PC-3 (cell line): Measurements from ENCODE around the gene PVALEF. TPM values are rescaled to one million over a fixed set of nuclear protein-coding genes. Genes with fewer than 3 reads are reported as not detected.
"Not testable (repeated sequence)": the region's sequence is repeated elsewhere in the genome, so short reads cannot be mapped to it uniquely, and the experiment has no call there.

Experiments used
- ATAC-seq: fragments of 200-7000 bp; cut with Tn5 transposase; 2 replicates; pipeline ENCODE4 v1.9.1; 2020; ENCODE audit warnings: mild to moderate bottlenecking, moderate library complexity
- BruUV-seq: library from RNA; stranded (reverse); fragments of 400-500 nt; replicated peaks from 2 replicates; lab custom pipeline; 2021; lab: Mats Ljungman, UMichigan
- CTCF ChIA-PET: fragments of 300-600 bp; sonication (Branson Sonifier 250); formaldehyde crosslinking; loops from one replicate; lab custom pipeline; 2022; ENCODE audit warnings: antibody characterized with exemption; lab: Charles Lee
- POLR2A ChIA-PET: fragments of 300-600 bp; sonication (Branson Sonifier 250); formaldehyde crosslinking; loops from one replicate; lab custom pipeline; 2022; ENCODE audit warnings: antibody characterized with exemption; ENCODE audit not compliant: unreplicated experiment; lab: Charles Lee
- DNase-seq: peaks from one replicate; pipeline ENCODE4 v3.0.0-alpha.2; 2015
- H2AFZ ChIP-seq: fragments of 300-600 bp; sonication (generic); 2 replicates; pipeline ENCODE4 v1.6.0; 2016; ENCODE audit warnings: antibody characterized with exemption, low read length
- H3F3A ChIP-seq: fragments of 300-600 bp; sonication (generic); one replicate; pipeline ENCODE4 v1.6.0; 2017; ENCODE audit warnings: antibody characterized with exemption, low read length, control low read depth, mild to moderate bottlenecking; ENCODE audit not compliant: unreplicated experiment
- H3K27ac ChIP-seq: fragments of 300-600 bp; sonication (generic); 2 replicates; pipeline ENCODE4 v1.5.1; 2016; ENCODE audit warnings: mild to moderate bottlenecking, low read length
- H3K27me3 ChIP-seq: fragments of 300-600 bp; sonication (generic); 2 replicates; pipeline ENCODE4 v1.6.1; 2016; ENCODE audit warnings: low read length, mixed read lengths
- H3K36me3 ChIP-seq: fragments of 300-600 bp; sonication (generic); 2 replicates; pipeline ENCODE4 v1.6.1; 2016; ENCODE audit warnings: low read depth, mixed run types, low read length, mixed read lengths
- H3K4me1 ChIP-seq: fragments of 300-600 bp; sonication (generic); 2 replicates; pipeline ENCODE4 v1.5.1; 2016; ENCODE audit warnings: low read length; ENCODE audit not compliant: insufficient read depth
- H3K4me2 ChIP-seq: fragments of 300-600 bp; sonication (generic); 2 replicates; pipeline ENCODE4 v1.6.0; 2016; ENCODE audit warnings: low read length
- H3K4me3 ChIP-seq: fragments of 300-600 bp; sonication (generic); 2 replicates; pipeline ENCODE4 v1.5.1; 2016; ENCODE audit warnings: mild to moderate bottlenecking, low read length, mixed read lengths
- H3K79me2 ChIP-seq: fragments of 300-600 bp; sonication (generic); 2 replicates; pipeline ENCODE4 v1.6.1; 2017; ENCODE audit warnings: low read length, mixed read lengths
- H3K9ac ChIP-seq: fragments of 300-600 bp; sonication (generic); 2 replicates; pipeline ENCODE4 v1.6.0; 2016; ENCODE audit warnings: mild to moderate bottlenecking, low read length
- H3K9me2 ChIP-seq: fragments of 300-600 bp; sonication (generic); replicated peaks from 2 replicates; pipeline ENCODE4 v1.6.1; 2016; ENCODE audit warnings: mixed run types, low read length, mixed read lengths
- H3K9me3 ChIP-seq: fragments of 300-600 bp; sonication (generic); 2 replicates; pipeline ENCODE4 v1.6.1; 2016; ENCODE audit warnings: low read length, mixed read lengths
- H4K20me1 ChIP-seq: fragments of 300-600 bp; sonication (generic); 2 replicates; pipeline ENCODE4 v1.6.1; 2016; ENCODE audit warnings: low read length, mixed read lengths
- EZH2 ChIP-seq: fragments of 300-600 bp; sonication (generic); IDR thresholded peaks from one replicate; pipeline ENCODE4 v1.6.1; 2017; ENCODE audit warnings: antibody characterized with exemption, mild to moderate bottlenecking, low read length; ENCODE audit not compliant: unreplicated experiment
- EZH2phosphoT487 ChIP-seq: fragments of 300-600 bp; sonication (generic); IDR thresholded peaks from 2 replicates; pipeline ENCODE4 v1.6.1; 2018; ENCODE audit warnings: mild to moderate bottlenecking, antibody characterized with exemption, low read length, borderline replicate concordance
- intact Hi-C: fragments of 100-400 bp; cut with micrococcal nuclease; formaldehyde crosslinking; loops from 2 replicates; pipeline ENCODE4 v1.9.0; 2023
- total RNA-seq: library from RNA; depleted of rRNA; stranded (reverse); fragments of >200 nt; gene quantifications from 2 replicates; pipeline ENCODE4 v1.2.3, GENCODE V29; 2014
- TF ChIP-seq, protein P1 (sequence below): fragments of 300-600 bp; sonication (generic); conservative IDR thresholded peaks from 2 replicates; pipeline ENCODE4 v1.5.1; 2017; ENCODE audit warnings: antibody characterized with exemption, low read depth, mild to moderate bottlenecking, low read length

PVALEF gene
- total RNA-seq, 1 experiment from 2014 or later: not detected

- H4K20me1 ChIP-seq: no peaks in the 10 kb centered on the region
- ATAC-seq: peak; percentile 98
- H3K27ac ChIP-seq: no peak within 1 kb of the TSS; the same call in 1 of the 2 replicates
- H2AFZ ChIP-seq: peak within 1 kb of the TSS; percentile 96
- H3K36me3 ChIP-seq: no peaks in the 10 kb centered on the region
- DNase-seq: peak; percentile 98
- H3K4me3 ChIP-seq: peak within 1 kb of the TSS; percentile 91
- H3K27me3 ChIP-seq: no peaks in the 10 kb centered on the region
- intact Hi-C loops: loop anchor here (1.0 kb wide), 2 partner anchors 15 to 104 kb away; no protein-coding TSS in a partner anchor
- BruUV-seq: no TSS peak
- peaks cover 19% of the 10 kb centered on the region for H3K4me1 ChIP-seq
- ChIA-PET CTCF (interaction anchor here (0.6 to 1.0 kb wide), 3 partner anchors 15 to 137 kb away, joined by 3 to 4 read pairs (median 3); no protein-coding TSS in a partner anchor), POLR2A (interaction anchor here (0.5 to 0.6 kb wide), 2 partner anchors 16 to 211 kb away, joined by 3 to 8 read pairs; partner anchors contain the start of genes NDUFAF8 and TEPSIN)
- H3K9ac ChIP-seq: peak within 1 kb of the TSS; percentile 83
- H3K9me2 ChIP-seq: no peaks in the 10 kb centered on the region
- 0 out of 2 replicates have a peak, but pooled peaks cover 3% of the 10 kb centered on the region for H3K9me3 ChIP-seq
- peaks cover 19% of the 10 kb centered on the region for H3K79me2 ChIP-seq
- H3F3A ChIP-seq: no peaks in the 10 kb centered on the region
- peak within 1 kb of the TSS; percentile 98 for H3K4me2 ChIP-seq
- TF ChIP-seq EZH2phosphoT487 (no peak), EZH2 (no peak)
- TF ChIP-seq, protein P1, sequence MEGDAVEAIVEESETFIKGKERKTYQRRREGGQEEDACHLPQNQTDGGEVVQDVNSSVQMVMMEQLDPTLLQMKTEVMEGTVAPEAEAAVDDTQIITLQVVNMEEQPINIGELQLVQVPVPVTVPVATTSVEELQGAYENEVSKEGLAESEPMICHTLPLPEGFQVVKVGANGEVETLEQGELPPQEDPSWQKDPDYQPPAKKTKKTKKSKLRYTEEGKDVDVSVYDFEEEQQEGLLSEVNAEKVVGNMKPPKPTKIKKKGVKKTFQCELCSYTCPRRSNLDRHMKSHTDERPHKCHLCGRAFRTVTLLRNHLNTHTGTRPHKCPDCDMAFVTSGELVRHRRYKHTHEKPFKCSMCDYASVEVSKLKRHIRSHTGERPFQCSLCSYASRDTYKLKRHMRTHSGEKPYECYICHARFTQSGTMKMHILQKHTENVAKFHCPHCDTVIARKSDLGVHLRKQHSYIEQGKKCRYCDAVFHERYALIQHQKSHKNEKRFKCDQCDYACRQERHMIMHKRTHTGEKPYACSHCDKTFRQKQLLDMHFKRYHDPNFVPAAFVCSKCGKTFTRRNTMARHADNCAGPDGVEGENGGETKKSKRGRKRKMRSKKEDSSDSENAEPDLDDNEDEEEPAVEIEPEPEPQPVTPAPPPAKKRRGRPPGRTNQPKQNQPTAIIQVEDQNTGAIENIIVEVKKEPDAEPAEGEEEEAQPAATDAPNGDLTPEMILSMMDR: no peak
Measured at GRCh38 chr17:81222906-81223761, 57.8 kb downstream of the PVALEF start, which contains the start of gene CEP131. CEP131 (minus strand) TSS chr17:81222965; CDS start chr17:81220056, 2,909 bp downstream.

- H3K79me2 ChIP-seq: peaks cover 19% of the 10 kb centered on the region
- H3K36me3 ChIP-seq: no peaks in the 10 kb centered on the region
- DNase-seq (peak; percentile 26), ATAC-seq (peak; percentile 5; the same call in 1 of the 2 replicates)
- no peak overlapping the region; the same call in 1 of the 2 replicates for H3K27ac ChIP-seq
- CTCF ChIA-PET: no interaction called here
- H3K9me3 ChIP-seq: 0 out of 2 replicates have a peak, but pooled peaks cover 3% of the 10 kb centered on the region
- H3K4me3 ChIP-seq: peak overlapping the region; percentile 63
- H3K9ac ChIP-seq: peak overlapping the region; percentile 76
- TF ChIP-seq EZH2phosphoT487 (no peak), EZH2 (no peak)
- TF ChIP-seq, protein P1: no peak
- H3K27me3 ChIP-seq: no peaks in the 10 kb centered on the region
- H3F3A ChIP-seq: no peaks in the 10 kb centered on the region
- intact Hi-C loops: loop anchor here (1.0 kb wide), 2 partner anchors 15 to 104 kb away; no protein-coding TSS in a partner anchor
- POLR2A ChIA-PET: no interaction called here
- no peaks in the 10 kb centered on the region for H3K9me2 ChIP-seq
- no TSS peak for BruUV-seq
- H2AFZ ChIP-seq: peak overlapping the region; percentile 96
- H4K20me1 ChIP-seq: no peaks in the 10 kb centered on the region
- H3K4me2 ChIP-seq: peak overlapping the region; percentile 85
- peaks cover 19% of the 10 kb centered on the region for H3K4me1 ChIP-seq
Measured at GRCh38 chr17:81223762-81224130, 58.4 kb downstream of the PVALEF start.

DNA sequence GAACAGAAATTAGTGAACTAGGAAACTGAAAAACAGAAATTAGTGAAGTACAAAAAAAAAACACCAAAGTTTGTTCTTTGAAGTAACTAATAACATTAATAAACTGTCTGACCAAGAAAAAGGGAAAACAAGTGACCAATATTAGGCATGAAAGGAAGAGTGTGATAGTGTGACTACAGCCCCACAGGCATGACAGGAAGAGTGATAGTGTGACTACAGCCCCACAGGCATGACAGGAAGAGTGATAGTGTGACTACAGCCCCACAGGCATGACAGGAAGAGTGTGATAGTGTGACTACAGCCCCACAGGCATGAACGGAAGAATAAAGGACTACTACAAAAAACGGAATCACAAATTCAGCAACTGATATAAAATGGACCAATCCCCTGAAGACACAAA is 62.3 kb downstream of the PVALEF start:
- H3K27ac ChIP-seq, H3K4me2 ChIP-seq, H3K4me1 ChIP-seq, H3K79me2 ChIP-seq, DNase-seq, ATAC-seq, CTCF ChIA-PET, H4K20me1 ChIP-seq, BruUV-seq, H3K9ac ChIP-seq, H3K9me3 ChIP-seq, H3F3A ChIP-seq, H3K9me2 ChIP-seq, H3K4me3 ChIP-seq, H3K27me3 ChIP-seq, H3K36me3 ChIP-seq, H2AFZ ChIP-seq, intact Hi-C loops, POLR2A ChIA-PET: not testable (repeated sequence)
